ENCODE measurements around the gene TBC1D8.

GRCh38 chr2:101089419-101089818 is 61.8 kb downstream of the TBC1D8 start:
- TF ChIP-seq ATF4 (CRISPR knock-in tag; IDR thresholded peaks at IDR 0.05) (no peak), EZH2 (IDR thresholded peaks at IDR 0.05; ENCODE audit: borderline replicate concordance, low read depth, low read length) (no peak), ARID3A (IDR thresholded peaks at IDR 0.05; ENCODE audit: borderline replicate concordance, low read depth, low read length) (no peak), CREB1 (IDR thresholded peaks at IDR 0.05) (no peak), CREB1 (CRISPR knock-in tag; IDR thresholded peaks at IDR 0.05) (no peak), FOXA1 (IDR thresholded peaks at IDR 0.05; ENCODE audit: borderline replicate concordance) (no peak), PHF21A (IDR thresholded peaks at IDR 0.05; ENCODE audit: borderline replicate concordance, low read depth) (no peak)
- TF ChIP-seq, protein P1, sequence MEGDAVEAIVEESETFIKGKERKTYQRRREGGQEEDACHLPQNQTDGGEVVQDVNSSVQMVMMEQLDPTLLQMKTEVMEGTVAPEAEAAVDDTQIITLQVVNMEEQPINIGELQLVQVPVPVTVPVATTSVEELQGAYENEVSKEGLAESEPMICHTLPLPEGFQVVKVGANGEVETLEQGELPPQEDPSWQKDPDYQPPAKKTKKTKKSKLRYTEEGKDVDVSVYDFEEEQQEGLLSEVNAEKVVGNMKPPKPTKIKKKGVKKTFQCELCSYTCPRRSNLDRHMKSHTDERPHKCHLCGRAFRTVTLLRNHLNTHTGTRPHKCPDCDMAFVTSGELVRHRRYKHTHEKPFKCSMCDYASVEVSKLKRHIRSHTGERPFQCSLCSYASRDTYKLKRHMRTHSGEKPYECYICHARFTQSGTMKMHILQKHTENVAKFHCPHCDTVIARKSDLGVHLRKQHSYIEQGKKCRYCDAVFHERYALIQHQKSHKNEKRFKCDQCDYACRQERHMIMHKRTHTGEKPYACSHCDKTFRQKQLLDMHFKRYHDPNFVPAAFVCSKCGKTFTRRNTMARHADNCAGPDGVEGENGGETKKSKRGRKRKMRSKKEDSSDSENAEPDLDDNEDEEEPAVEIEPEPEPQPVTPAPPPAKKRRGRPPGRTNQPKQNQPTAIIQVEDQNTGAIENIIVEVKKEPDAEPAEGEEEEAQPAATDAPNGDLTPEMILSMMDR (IDR thresholded peaks at IDR 0.05 in 2 of 3, conservative IDR thresholded peaks at IDR 0.05 in 1 of 3; ENCODE audit: insufficient read depth in 2 of 3, low read depth in 1 of 3, low read length in 3 of 3): no peak

Data from K562 (cell line).